ENCODE data around the gene DDR2. TPM values are rescaled to one million over a fixed set of nuclear protein-coding genes. Genes with fewer than 3 reads are reported as not detected.

The DDR2 gene
- polyA plus RNA-seq, 3 donors: 0.07 TPM; not detected in 2

GRCh38 chr1:162626094-162626493 is 6.2 kb upstream of the DDR2 start:
- Histone ChIP-seq H3K9ac (ENCODE audit: insufficient read depth, low read length, poor library complexity, severe bottlenecking) (no peak overlapping the region), H4K20me1 (ENCODE audit: insufficient read depth, low read length) (no peaks in the 10 kb centered on the region), H2AFZ (ENCODE audit: insufficient read depth, low read depth, low read length, poor library complexity, severe bottlenecking) (no peak overlapping the region), H3K4me2 (replicated peaks; ENCODE audit: extremely low read depth, low read length, poor library complexity, severe bottlenecking) (no peak overlapping the region), H3K4me3 (replicated peaks in 1 of 3; ENCODE audit: low read depth in 2 of 3, low read length in 3 of 3) (no peak overlapping the region), H3K27me3 (ENCODE audit: control insufficient read depth in 2 of 2, insufficient read depth in 2 of 2, low read length in 2 of 2) (no peaks in the 10 kb centered on the region), H3K36me3 (replicated peaks in 1 of 2; ENCODE audit: control insufficient read depth in 1 of 2, insufficient read depth in 2 of 2, low read length in 2 of 2) (no peaks in the 10 kb centered on the region), H3K79me2 (ENCODE audit: insufficient read depth, low read length) (no peaks in the 10 kb centered on the region), H3K9me3 (replicated peaks in 1 of 2; ENCODE audit: control insufficient read depth in 1 of 2, insufficient read depth in 1 of 2, low read length in 2 of 2) (no peaks in the 10 kb centered on the region), H3K4me1 (ENCODE audit: control insufficient read depth in 1 of 2, insufficient read depth in 2 of 2, low read length in 2 of 2) (no peaks in the 10 kb centered on the region), H3K27ac (ENCODE audit: low read depth in 1 of 2, low read length in 2 of 2) (no peak overlapping the region)
- no peaks in the 10 kb centered on the region for H3K36me3 Mint-ChIP-seq
- intact Hi-C loops (cut with micrococcal nuclease): no loop called here
- H3K4me1 Mint-ChIP-seq: no peaks in the 10 kb centered on the region
- peaks cover 0 to 7% (median 2%) of the 10 kb centered on the region in 3 donors for H3K27me3 Mint-ChIP-seq (ENCODE audit: low read depth in 3 of 3)
- 80% methylated on average over 1 of the region's 2 CpGs for WGBS (ENCODE audit: insufficient coverage)
- no peak for TF ChIP-seq CTCF (IDR thresholded peaks at IDR 0.05)
- no peak for DNase-seq
- peak overlapping the region in 1 of 7 donors; percentile 58 for H3K27ac Mint-ChIP-seq
- H3K4me3 Mint-ChIP-seq: no peak overlapping the region
- no peaks in the 10 kb centered on the region for H3K9me3 Mint-ChIP-seq

- no CpG with 5 or more reads among the region's 2 CpGs for WGBS (ENCODE audit: insufficient coverage)
- Histone ChIP-seq H3K36me3 (replicated peaks in 1 of 2; ENCODE audit: control insufficient read depth in 1 of 2, insufficient read depth in 2 of 2, low read length in 2 of 2) (no peaks in the 10 kb centered on the region), H3K27me3 (ENCODE audit: control insufficient read depth in 2 of 2, insufficient read depth in 2 of 2, low read length in 2 of 2) (no peaks in the 10 kb centered on the region), H3K9ac (ENCODE audit: insufficient read depth, low read length, poor library complexity, severe bottlenecking) (no peak overlapping the region), H3K9me3 (replicated peaks in 1 of 2; ENCODE audit: control insufficient read depth in 1 of 2, insufficient read depth in 1 of 2, low read length in 2 of 2) (no peaks in the 10 kb centered on the region), H4K20me1 (ENCODE audit: insufficient read depth, low read length) (no peaks in the 10 kb centered on the region), H3K27ac (ENCODE audit: low read depth in 1 of 2, low read length in 2 of 2) (no peak overlapping the region), H3K4me1 (ENCODE audit: control insufficient read depth in 1 of 2, insufficient read depth in 2 of 2, low read length in 2 of 2) (no peaks in the 10 kb centered on the region), H2AFZ (ENCODE audit: insufficient read depth, low read depth, low read length, poor library complexity, severe bottlenecking) (no peak overlapping the region), H3K4me2 (replicated peaks; ENCODE audit: extremely low read depth, low read length, poor library complexity, severe bottlenecking) (no peak overlapping the region), H3K79me2 (ENCODE audit: insufficient read depth, low read length) (no peaks in the 10 kb centered on the region), H3K4me3 (replicated peaks in 1 of 3; ENCODE audit: low read depth in 2 of 3, low read length in 3 of 3) (no peak overlapping the region)
- Mint-ChIP-seq H3K9me3 (peaks cover 0 to 1% (median 0%) of the 10 kb centered on the region in 7 donors), H3K36me3 (no peaks in the 10 kb centered on the region), H3K27me3 (ENCODE audit: low read depth in 3 of 3) (peaks cover 0 to 7% (median 4%) of the 10 kb centered on the region in 3 donors), H3K4me3 (no peak overlapping the region), H3K27ac (no peak overlapping the region), H3K4me1 (no peaks in the 10 kb centered on the region)
- TF ChIP-seq CTCF (IDR thresholded peaks at IDR 0.05): no peak
- intact Hi-C loops (cut with micrococcal nuclease): no loop called here
- no peak for DNase-seq
Measured at GRCh38 chr1:162626761-162627160, 5.5 kb upstream of the DDR2 start.

All from CD14-positive monocyte (primary cell).